ENCODE measurements around the gene MAML3. TPM values are rescaled to one million over a fixed set of nuclear protein-coding genes. Genes with fewer than 3 reads are reported as not detected.

The MAML3 gene
- total RNA-seq, 2 donors from 2014 or later = 29.2 to 32.2 TPM

DNA sequence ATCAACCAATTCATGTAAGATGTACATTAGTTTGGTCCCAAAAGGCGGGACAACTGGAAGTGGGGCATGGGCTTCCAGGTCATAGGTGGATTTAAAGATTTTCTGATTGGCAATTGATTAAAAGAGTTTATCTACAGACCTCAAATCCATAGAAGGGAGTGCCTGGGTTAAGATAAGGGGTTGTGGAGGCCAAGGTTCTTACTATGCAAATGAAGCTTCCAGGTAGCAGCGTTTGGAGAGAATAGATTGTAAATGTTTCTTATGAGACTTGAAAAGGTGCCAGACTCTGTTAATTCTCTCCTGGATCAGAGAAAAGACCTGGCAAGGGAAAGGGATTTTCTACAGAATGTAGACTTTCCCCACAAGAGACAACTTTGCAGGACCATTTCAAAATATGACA is 485.9 kb downstream of the MAML3 start:
- WGBS, 2 experiments (ENCODE audit: insufficient coverage in 1 of 2, insufficient read length in 1 of 2) = 32 to 38% methylated on average over 1 to 2 of the region's 2 CpGs
- TF ChIP-seq, protein P1, sequence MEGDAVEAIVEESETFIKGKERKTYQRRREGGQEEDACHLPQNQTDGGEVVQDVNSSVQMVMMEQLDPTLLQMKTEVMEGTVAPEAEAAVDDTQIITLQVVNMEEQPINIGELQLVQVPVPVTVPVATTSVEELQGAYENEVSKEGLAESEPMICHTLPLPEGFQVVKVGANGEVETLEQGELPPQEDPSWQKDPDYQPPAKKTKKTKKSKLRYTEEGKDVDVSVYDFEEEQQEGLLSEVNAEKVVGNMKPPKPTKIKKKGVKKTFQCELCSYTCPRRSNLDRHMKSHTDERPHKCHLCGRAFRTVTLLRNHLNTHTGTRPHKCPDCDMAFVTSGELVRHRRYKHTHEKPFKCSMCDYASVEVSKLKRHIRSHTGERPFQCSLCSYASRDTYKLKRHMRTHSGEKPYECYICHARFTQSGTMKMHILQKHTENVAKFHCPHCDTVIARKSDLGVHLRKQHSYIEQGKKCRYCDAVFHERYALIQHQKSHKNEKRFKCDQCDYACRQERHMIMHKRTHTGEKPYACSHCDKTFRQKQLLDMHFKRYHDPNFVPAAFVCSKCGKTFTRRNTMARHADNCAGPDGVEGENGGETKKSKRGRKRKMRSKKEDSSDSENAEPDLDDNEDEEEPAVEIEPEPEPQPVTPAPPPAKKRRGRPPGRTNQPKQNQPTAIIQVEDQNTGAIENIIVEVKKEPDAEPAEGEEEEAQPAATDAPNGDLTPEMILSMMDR (conservative IDR thresholded peaks at IDR 0.05) = no peak
- peaks cover 19% of the 10 kb centered on the region for H3K36me3 Mint-ChIP-seq (ENCODE audit: low read depth)
- peaks cover 17% of the 10 kb centered on the region for H3K36me3 ChIP-seq (ENCODE audit: control insufficient read depth, insufficient read depth, low read length)
- H3K4me3 Mint-ChIP-seq = peak overlapping the region; percentile 91
- H3K9ac ChIP-seq (ENCODE audit: extremely low read depth, low read length, poor library complexity, severe bottlenecking) = peak overlapping the region; percentile 91
- DNase-seq = no peak
- peaks cover 69% of the 10 kb centered on the region for H3K4me1 Mint-ChIP-seq
- H3K4me3 ChIP-seq (ENCODE audit: low read length) = peak overlapping the region; percentile 94
- no peaks in the 10 kb centered on the region for H3K27me3 ChIP-seq (ENCODE audit: control insufficient read depth, insufficient read depth, low read length, poor library complexity, severe bottlenecking)
- H3K27me3 Mint-ChIP-seq (ENCODE audit: insufficient read depth) = no peaks in the 10 kb centered on the region
- peak overlapping the region; percentile 9 for H3K27ac ChIP-seq (ENCODE audit: low read depth, low read length)
- peaks cover 24% of the 10 kb centered on the region for H3K4me1 ChIP-seq (ENCODE audit: control insufficient read depth, insufficient read depth, low read length)
- peaks cover 2% of the 10 kb centered on the region for H3K9me3 Mint-ChIP-seq
- no peaks in the 10 kb centered on the region for H3K9me3 ChIP-seq (ENCODE audit: control insufficient read depth, low read length)
- H3K27ac Mint-ChIP-seq = peak overlapping the region; percentile 99

Other genes starting within 250 kb of the MAML3 start
- 10 to 100 TPM; 60.8 to 79.9 TPM for gene SCOC, start 219.5 kb upstream of the MAML3 start, total RNA-seq